GM19463 (cell line): Measurements from ENCODE around the gene MKLN1.
"Not testable (repeated sequence)": the region's sequence is repeated elsewhere in the genome, so short reads cannot be mapped to it uniquely, and the experiment has no call there.

Experiments
- ATAC-seq: cut with Tn5 transposase; IDR thresholded peaks from one replicate; pipeline ENCODE4 v1.9.1; 2021; ENCODE audit warnings: mild to moderate bottlenecking, moderate library complexity; ENCODE audit not compliant: unreplicated experiment

The MKLN1 gene

DNA sequence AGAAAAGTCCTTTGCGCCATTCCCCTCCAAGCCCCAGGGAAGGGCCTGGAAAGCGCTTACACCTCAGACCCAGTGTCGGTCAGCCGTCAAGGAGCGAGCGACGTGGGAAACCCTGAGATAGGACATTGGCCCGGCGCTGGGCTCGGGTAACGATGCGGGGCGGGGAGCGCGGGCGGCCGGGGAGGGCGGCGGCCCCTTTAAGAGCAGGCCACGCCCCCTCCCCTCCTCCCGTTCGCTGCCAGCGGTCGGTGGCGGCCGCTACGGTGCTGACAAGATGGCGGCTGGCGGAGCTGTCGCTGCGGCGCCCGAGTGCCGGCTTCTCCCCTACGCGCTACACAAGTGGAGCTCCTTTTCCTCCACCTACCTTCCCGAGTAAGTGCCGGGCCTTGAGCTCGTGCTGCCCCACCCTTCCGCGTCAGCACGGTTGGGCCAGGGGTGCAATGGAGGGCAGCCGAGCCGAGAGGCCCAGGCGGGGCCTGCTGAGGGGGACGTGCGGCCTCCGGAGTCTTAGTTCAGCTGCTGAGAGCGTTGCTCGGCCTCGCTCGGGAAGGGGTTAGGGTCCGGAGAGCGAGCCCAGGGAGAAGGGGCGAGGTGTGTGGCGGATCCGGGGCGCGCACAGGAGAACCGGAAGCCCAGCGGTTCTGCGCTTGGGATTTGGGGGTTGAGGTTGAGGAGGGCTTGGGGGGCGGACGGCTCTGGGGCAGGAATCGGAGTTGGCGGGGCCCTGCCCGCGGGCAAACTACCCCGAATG is at the start of gene MKLN1:
Gene MKLN1, plus strand, starts transcription at position 251 of the 751 bp plus-strand sequence. Its CDS starts 24 bp downstream, at position 275.
- ATAC-seq: peak; percentile 89

GRCh38 chr7:131279044-131279443 is 48.6 kb upstream of the MKLN1 start:
- no peak for ATAC-seq

DNA sequence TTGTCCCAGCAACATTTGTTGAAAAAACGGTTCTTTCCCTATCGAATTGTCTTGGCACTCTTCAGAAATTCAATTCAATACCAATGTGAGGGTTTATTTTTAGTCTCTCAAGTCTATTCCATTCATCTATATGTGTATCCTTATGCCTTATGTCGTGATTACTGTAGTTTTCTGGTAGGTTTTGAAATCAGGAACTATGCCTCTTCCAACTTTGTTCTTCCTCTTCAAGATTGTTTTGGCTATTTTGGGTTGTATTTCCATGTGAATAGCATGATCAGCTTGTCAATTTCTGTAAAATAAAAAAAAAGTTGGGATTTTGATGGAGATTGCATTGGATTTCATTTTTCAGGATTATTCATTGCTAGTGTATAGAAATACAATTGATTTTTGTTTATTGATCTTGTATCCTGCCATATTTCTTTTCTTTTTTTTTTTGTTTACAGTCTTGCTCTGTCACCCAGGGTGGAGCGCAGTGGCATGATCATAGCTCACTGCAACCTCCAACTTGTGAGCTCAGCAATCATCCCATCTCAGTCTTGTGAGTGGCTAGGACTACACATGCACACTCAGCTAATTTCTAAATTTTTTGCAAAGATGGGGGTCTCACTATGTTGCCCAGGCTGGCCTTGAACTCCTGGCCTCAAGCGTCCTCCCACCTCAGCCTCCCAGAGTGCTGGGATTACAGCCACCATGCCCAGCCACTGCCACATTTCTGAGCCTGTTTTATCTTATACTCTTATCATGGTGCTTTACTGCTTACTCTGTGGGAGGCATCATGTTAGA is 46.2 kb upstream of the MKLN1 start:
- ATAC-seq: no peak

GRCh38 chr7:131284702-131285419 is 42.8 kb upstream of the MKLN1 start:
- no peak for ATAC-seq

DNA sequence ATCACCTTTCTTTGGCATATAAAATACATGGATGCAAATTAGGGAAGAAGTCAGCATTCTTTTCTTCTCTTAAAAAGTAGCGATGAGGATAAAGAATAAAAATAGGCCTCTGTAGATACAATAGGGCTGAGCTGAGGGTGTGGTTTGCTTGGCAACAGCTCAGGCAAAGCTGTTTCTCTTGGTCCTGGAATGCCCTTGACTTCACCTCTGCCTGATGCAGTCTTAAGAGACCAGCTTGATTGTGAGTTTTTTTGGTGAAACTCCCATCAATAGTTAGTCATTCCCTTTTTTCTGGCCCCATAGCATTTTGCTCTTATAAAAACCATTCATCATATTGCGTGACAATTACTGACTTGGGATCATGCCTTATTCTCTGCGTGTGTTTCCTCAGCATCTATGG is 42.1 kb upstream of the MKLN1 start:
- ATAC-seq: no peak

GRCh38 chr7:131288450-131288849 is 39.2 kb upstream of the MKLN1 start:
- no peak for ATAC-seq

GRCh38 chr7:131289051-131289450 is 38.6 kb upstream of the MKLN1 start:
- no peak for ATAC-seq

DNA sequence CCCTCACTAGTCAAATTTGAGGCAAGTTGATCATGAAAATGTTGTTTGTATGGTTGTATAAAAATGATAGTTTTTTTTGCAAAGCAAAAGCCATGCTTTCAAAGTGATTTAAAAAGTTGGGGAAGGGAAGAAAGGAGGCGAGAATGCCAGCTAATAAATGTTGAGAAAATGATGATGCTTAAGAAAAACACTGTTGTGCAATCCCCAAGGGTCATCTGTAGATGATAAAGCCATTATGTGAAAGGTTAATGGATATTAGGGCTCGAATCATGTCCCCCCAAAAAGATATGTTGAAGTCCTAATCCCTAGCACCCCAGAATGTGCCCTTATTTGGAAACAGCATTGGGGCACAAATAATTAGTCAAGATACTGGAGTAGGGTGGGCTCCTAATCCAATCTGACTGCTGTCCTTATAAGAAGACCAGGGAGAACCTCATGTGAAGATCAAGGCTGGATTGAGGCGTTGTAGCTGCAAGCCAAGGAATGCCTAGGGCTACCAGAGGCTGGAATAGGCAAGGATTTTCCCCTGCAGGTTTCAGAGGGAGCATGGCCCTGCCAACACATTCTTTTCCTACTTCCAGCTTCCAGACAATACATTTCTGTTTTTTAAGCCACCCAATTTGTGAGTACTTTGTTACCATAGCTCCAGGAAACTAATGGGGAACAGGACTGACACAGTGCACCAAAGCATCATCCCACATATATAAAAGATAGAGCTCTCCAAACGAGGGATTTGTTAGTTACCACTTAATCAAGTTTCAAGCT is 35.4 kb upstream of the MKLN1 start:
- no peak for ATAC-seq

DNA sequence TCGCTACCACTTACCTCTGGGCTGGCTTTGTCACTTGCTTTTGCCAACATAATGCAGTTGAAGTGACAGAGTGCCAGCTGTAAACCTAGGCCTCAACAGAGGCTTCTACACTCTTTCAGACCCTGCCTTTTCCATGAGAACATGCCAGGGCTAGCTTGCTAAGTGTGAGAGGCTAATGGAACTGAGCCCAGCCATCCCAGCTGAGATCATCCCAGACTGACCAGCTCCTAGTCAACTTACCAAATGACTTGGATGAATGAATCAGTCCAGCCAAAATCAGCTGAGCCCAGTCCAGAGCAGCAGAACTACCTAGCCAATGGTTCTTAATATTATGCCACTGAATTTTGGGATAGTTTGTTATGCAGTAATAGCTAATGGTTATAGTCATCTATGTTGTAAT is 34.7 kb upstream of the MKLN1 start:
- no peak for ATAC-seq

DNA sequence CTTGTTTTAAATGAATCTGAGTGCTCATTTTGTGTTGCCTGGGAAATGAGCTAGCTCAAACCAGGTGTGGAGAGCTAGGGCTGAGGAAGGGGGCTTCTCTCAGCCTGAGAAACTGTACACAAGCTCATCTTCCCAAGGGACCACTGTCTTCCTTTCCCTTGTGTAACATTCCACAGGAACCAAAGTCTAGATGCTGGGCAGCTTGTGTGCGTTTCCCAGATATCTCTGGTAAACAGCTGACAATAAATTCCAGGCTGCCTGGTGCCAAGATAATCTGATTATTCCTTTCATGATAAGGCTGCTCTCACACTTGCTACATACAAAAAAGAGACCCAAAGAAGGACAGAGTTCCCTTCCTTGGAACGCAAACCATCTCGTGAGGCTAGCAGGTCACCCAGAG is 33.1 kb upstream of the MKLN1 start:
- no peak for ATAC-seq

- no peak for ATAC-seq
Observed at GRCh38 chr7:131298608-131298992, 29.1 kb upstream of the MKLN1 start.

DNA sequence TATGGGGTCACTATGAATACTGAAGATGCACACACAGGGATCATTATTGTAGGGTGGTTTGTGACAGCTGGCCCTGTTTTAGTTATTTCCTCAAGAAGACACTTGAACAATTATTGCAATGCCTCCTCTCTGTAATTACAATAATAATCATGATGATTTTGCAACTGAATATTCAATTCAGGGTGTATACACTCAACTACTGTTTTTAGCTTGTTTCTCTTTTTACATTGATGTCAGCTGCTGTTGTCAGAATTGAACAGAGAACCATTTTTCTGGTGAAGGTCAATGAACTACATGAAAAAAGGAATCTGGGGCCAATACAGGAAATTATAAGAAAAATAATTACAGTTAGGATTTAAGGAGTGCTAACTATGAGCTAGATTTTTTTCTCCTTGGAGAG is 28.6 kb upstream of the MKLN1 start:
- ATAC-seq: no peak

DNA sequence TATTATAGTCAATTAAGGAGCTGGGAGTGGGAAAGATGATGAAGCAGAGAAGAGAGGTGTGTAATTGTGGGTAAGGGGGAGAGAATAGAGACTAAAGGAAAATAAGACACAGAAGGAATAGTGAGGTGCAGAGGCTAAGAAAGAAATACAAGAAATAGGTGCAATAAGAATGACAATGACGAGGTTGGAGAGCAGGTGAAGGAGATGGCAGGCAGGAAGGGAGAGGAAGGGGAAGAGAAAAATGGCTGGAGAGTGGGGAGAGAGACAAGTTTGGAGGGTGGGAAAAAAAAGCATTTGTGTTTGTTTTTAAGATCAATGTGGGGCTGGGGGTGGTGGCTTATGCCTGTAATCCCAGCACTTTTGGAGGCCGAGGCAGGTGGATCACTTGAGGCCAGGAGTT is 27.6 kb upstream of the MKLN1 start:
- no peak for ATAC-seq

DNA sequence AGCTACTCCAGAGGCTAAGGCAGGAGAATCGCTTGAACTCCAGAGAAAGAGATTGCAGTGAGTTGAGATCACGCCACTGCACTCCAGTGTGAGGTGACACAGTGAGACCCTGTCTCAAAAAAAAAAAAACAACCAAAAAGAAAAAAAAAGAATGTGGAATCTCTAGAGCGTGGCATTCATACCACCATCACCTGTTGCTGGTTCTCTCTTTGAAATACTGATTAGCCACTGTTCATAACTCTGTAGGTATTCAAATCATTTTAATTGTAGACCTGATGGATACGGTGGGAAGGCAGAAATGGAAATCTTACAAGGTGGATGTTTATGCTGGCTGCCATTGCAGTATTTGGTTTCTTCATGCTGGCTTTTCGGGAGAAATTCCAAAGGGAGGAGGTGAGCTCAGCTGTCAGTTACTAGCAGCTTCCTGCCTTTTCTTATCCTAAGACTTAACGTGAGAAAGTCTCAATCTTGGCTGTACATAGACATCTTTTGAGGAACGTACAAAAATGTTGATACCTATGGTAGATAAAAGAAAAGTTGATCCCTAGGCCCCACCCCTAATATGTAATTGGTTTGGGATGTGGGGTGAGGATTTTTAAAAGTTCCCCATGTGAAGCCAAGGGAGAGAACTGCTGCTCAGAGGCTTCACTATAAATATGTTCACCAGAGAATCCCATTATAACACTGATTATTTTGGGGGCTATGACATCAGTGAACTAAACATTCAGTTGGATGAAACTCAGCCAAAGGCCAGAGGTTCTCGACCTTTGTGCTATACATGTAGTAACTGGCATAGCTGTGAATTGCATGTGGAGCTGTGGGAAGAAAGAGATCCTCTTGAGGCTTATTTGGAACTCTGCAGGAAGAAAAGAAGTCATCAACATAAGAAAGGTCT is 26.9 kb upstream of the MKLN1 start:
- no peak for ATAC-seq

DNA sequence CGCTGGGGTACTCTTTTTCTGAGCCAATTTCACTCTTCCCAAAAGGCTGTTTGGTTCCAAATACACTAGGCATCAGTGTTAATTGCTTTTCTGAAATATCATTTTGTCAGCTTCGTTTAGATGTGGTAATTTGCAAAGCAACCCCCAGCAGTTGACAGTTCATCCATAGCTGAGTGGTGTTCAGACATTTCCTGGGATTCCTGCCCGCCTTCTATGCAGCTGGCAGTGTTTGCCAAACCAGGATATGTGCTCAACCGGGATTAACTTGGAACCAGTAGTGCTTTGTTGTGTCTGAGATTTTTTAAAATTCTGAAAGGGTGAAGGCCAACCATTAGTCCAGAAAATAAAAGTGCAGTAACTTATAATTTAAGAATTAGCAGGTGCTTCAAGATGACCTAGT is 25.2 kb upstream of the MKLN1 start:
- ATAC-seq: no peak

- ATAC-seq: no peak
Observed at GRCh38 chr7:131302876-131303707, 24.6 kb upstream of the MKLN1 start.

- no peak for ATAC-seq
Observed at GRCh38 chr7:131305152-131305551, 22.5 kb upstream of the MKLN1 start.

GRCh38 chr7:131306041-131306440 is 21.6 kb upstream of the MKLN1 start:
- ATAC-seq: not testable (repeated sequence)

DNA sequence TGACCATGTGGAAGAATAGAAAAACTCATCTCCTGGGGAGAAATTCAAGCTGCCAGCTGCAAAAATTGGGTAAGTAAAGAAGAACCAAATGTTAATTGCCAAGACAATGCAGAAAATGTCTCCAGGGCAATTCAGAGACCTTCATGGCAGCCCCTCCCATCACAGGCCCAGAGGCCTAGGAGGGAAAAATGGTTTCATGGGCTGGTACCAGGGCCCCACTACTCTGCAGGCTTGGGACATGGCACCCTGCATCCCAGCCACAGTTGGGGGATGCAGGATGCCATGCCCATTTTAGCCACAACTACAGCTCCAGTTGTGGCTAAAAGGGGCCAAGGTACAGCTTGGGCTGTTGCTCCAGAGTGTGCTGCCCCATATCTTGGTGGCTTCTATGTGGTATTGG is 20.9 kb upstream of the MKLN1 start:
- ATAC-seq: no peak
